H1 (cell line): ENCODE results near the gene LMNA. TPM values are rescaled to one million over a fixed set of nuclear protein-coding genes. Genes with fewer than 3 reads are reported as not detected.
A peak's percentile ranks its signal among the peaks of the same experiment; 100 is the strongest.

Experiments
- CTCF ChIA-PET: fragments of 300-600 bp; sonication (Branson Sonifier 250); formaldehyde crosslinking; loops from one replicate; lab custom pipeline; 2021; ENCODE audit not compliant: partially characterized antibody; lab: Charles Lee
- POLR2A ChIA-PET: fragments of 300-600 bp; sonication (Branson Sonifier 250); formaldehyde crosslinking; loops from one replicate; lab custom pipeline; 2021; ENCODE audit warnings: inconsistent platforms; ENCODE audit not compliant: partially characterized antibody; lab: Charles Lee
- DNase-seq, 2 experiments: peaks; one replicate each; pipeline versions ENCODE4 v3.0.0 to v3.0.0-alpha.2; 2010 to 2022; ENCODE audit warnings: low spot score in 2 of 2, low read depth in 1 of 2, mixed read lengths in 1 of 2
- FAIRE-seq: peaks from 2 replicates; lab custom pipeline; 2011; peaks lifted over from hg19 to GRCh38; lab: Jason Lieb, UNC
- H2AFZ ChIP-seq: 2 replicates; pipeline ENCODE4 v1.8.1; 2012; ENCODE audit warnings: low read length, inconsistent platforms
- H2AK5ac ChIP-seq: 2 replicates; pipeline ENCODE4 v1.6.1; 2013; ENCODE audit warnings: low read depth, low read length
- H2BK120ac ChIP-seq: replicated peaks from 2 replicates; pipeline ENCODE3; 2013; ENCODE audit warnings: low read depth, low read length, inconsistent platforms
- H2BK12ac ChIP-seq: 2 replicates; pipeline ENCODE4 v1.6.1; 2013; ENCODE audit warnings: low read depth, low read length
- H2BK15ac ChIP-seq: 2 replicates; pipeline ENCODE4 v1.6.1; 2013; ENCODE audit warnings: low read length
- H2BK20ac ChIP-seq: 2 replicates; pipeline ENCODE4 v1.6.1; 2013; ENCODE audit warnings: low read length
- H2BK5ac ChIP-seq: 2 replicates; pipeline ENCODE4 v1.6.1; 2013; ENCODE audit warnings: low read depth, low read length
- H3K14ac ChIP-seq: 2 replicates; pipeline ENCODE4 v1.6.1; 2013; ENCODE audit warnings: inconsistent platforms; ENCODE audit not compliant: insufficient read length
- H3K18ac ChIP-seq: 2 replicates; pipeline ENCODE4 v1.6.1; 2013; ENCODE audit warnings: low read length; ENCODE audit errors: extremely low read depth
- H3K23ac ChIP-seq: 2 replicates; pipeline ENCODE4 v1.6.1; 2013; ENCODE audit warnings: inconsistent platforms; ENCODE audit not compliant: insufficient read length
- H3K23me2 ChIP-seq: 2 replicates; pipeline ENCODE4 v1.6.1; 2013; ENCODE audit warnings: low read depth, low read length
- H3K27ac ChIP-seq: 2 replicates; pipeline ENCODE4 v1.6.1; 2011; ENCODE audit warnings: low read depth, low read length, inconsistent platforms
- H3K27me3 ChIP-seq, 4 experiments: replicated peaks in 1 of 4; 1 replicate in 1 of 4; 2 replicates in 3 of 4; pipeline versions ENCODE4 v1.6.1 to v1.8.1; 2011 to 2013; ENCODE audit warnings: low read length in 3 of 4, mild to moderate bottlenecking in 3 of 4, inconsistent platforms in 2 of 4, mixed read lengths in 2 of 4, moderate library complexity in 1 of 4; ENCODE audit not compliant: control insufficient read depth in 3 of 4, insufficient read depth in 3 of 4; ENCODE audit errors: extremely low read depth in 1 of 4
- H3K36me3 ChIP-seq, 4 experiments: 2 replicates each; pipeline versions ENCODE4 v1.6.1 to v1.8.1; 2011 to 2013; ENCODE audit warnings: mild to moderate bottlenecking in 4 of 4, low read length in 3 of 4, moderate library complexity in 2 of 4, control low read depth in 1 of 4, inconsistent platforms in 1 of 4; ENCODE audit not compliant: insufficient read depth in 4 of 4, control insufficient read depth in 2 of 4
- H3K4ac ChIP-seq: replicated peaks from 2 replicates; pipeline ENCODE3; 2013; ENCODE audit warnings: low read length, low read depth, mixed read lengths, inconsistent platforms; ENCODE audit not compliant: insufficient read length
- H3K4me1 ChIP-seq, 4 experiments: replicated peaks in 1 of 4; 1 replicate in 1 of 4; 2 replicates in 3 of 4; pipeline versions ENCODE4 v1.6.1 to v1.8.1; 2011 to 2013; ENCODE audit warnings: low read length in 3 of 4, inconsistent platforms in 2 of 4, mixed read lengths in 1 of 4; ENCODE audit not compliant: insufficient read depth in 4 of 4, control insufficient read depth in 3 of 4
- H3K4me2 ChIP-seq, 2 experiments: 2 replicates each; pipeline versions ENCODE4 v1.6.1 to v1.8.1; 2011 to 2013; ENCODE audit warnings: low read depth in 2 of 2, low read length in 2 of 2, control low read depth in 1 of 2, inconsistent platforms in 1 of 2, mild to moderate bottlenecking in 1 of 2; ENCODE audit not compliant: insufficient read depth in 1 of 2
- H3K4me3 ChIP-seq, 4 experiments: fragments of 200-600, 300-600 bp in 1 of 4; sonication (generic), shearing (Covaris generic), sonication (Bioruptor Twin) in 1 of 4; 2 replicates each; pipeline versions ENCODE4 v1.5.1 to v1.8.1; 2011 to 2016; ENCODE audit warnings: low read length in 4 of 4, low read depth in 3 of 4, control low read depth in 2 of 4, inconsistent platforms in 2 of 4, mild to moderate bottlenecking in 2 of 4, mixed read lengths in 1 of 4, moderate library complexity in 1 of 4; ENCODE audit not compliant: insufficient read depth in 2 of 4; ENCODE audit errors: extremely low read depth in 1 of 4
- H3K56ac ChIP-seq: replicated peaks from 2 replicates; pipeline ENCODE3; 2013; ENCODE audit warnings: low read depth, mild to moderate bottlenecking, mixed read lengths, low read length, inconsistent platforms; ENCODE audit not compliant: insufficient read length
- H3K79me1 ChIP-seq: 2 replicates; pipeline ENCODE4 v1.6.1; 2013; ENCODE audit warnings: low read depth, low read length, control low read depth
- H3K79me2 ChIP-seq, 2 experiments: 2 replicates each; pipeline versions ENCODE4 v1.6.1 to v1.8.1; 2012 to 2013; ENCODE audit warnings: low read length in 2 of 2, mild to moderate bottlenecking in 2 of 2, inconsistent platforms in 1 of 2; ENCODE audit not compliant: insufficient read depth in 2 of 2, control insufficient read depth in 1 of 2
- H3K9ac ChIP-seq, 4 experiments: replicated peaks in 1 of 4; 1 replicate in 1 of 4; 2 replicates in 3 of 4; pipeline versions ENCODE4 v1.6.1 to v1.8.1; 2011 to 2013; ENCODE audit warnings: low read depth in 3 of 4, low read length in 3 of 4, control low read depth in 2 of 4, mild to moderate bottlenecking in 2 of 4, moderate library complexity in 2 of 4, inconsistent platforms in 1 of 4; ENCODE audit errors: extremely low read depth in 1 of 4
- H3K9me3 ChIP-seq, 2 experiments: 2 replicates each; pipeline versions ENCODE4 v1.6.1 to v1.8.1; 2012 to 2013; ENCODE audit warnings: mild to moderate bottlenecking in 2 of 2, moderate library complexity in 2 of 2, control low read depth in 1 of 2, inconsistent platforms in 1 of 2, low read depth in 1 of 2, low read length in 1 of 2, mixed read lengths in 1 of 2; ENCODE audit not compliant: insufficient read depth in 2 of 2
- H4K20me1 ChIP-seq, 2 experiments: replicated peaks in 1 of 2; 2 replicates each; pipeline versions ENCODE3 to v1.8.1; 2011 to 2013; ENCODE audit warnings: inconsistent platforms in 2 of 2, low read length in 2 of 2, mild to moderate bottlenecking in 1 of 2; ENCODE audit not compliant: insufficient read depth in 2 of 2, control insufficient read depth in 1 of 2
- H4K5ac ChIP-seq: 2 replicates; pipeline ENCODE4 v1.6.1; 2013; ENCODE audit warnings: low read length, low read depth, mixed read lengths, inconsistent platforms; ENCODE audit not compliant: insufficient read length
- H4K8ac ChIP-seq: 2 replicates; pipeline ENCODE4 v1.8.0; 2013; ENCODE audit warnings: mild to moderate bottlenecking, moderate library complexity, low read length, inconsistent platforms; ENCODE audit not compliant: insufficient read depth; ENCODE audit errors: extremely low read depth
- H4K91ac ChIP-seq: replicated peaks from 2 replicates; pipeline ENCODE3; 2013; ENCODE audit warnings: low read length, mixed read lengths, inconsistent platforms; ENCODE audit not compliant: insufficient read length
- BACH1 ChIP-seq: IDR thresholded peaks from 2 replicates; pipeline ENCODE4 v1.6.1; 2012; ENCODE audit warnings: low read length, improper control_type of control experiment
- E2F6 ChIP-seq: IDR thresholded peaks from 2 replicates; pipeline ENCODE4 v1.6.1; 2012; ENCODE audit warnings: inconsistent platforms
- HDAC2 ChIP-seq, 2 experiments: fragments of 300-600 bp in 1 of 2; sonication (generic) in 1 of 2; IDR thresholded peaks; 2 replicates each; pipeline ENCODE4 v1.6.1; 2011 to 2012; ENCODE audit warnings: low read depth in 2 of 2, low read length in 2 of 2, mild to moderate bottlenecking in 2 of 2, moderate library complexity in 2 of 2, borderline replicate concordance in 1 of 2, inconsistent platforms in 1 of 2
- JUN ChIP-seq: IDR thresholded peaks from 2 replicates; pipeline ENCODE4 v1.6.1; 2011; ENCODE audit warnings: low read depth, mild to moderate bottlenecking, improper control_type of control experiment, low read length
- KDM1A ChIP-seq: fragments of 200-600, 300-600 bp; sonication (generic); IDR thresholded peaks from 2 replicates; pipeline ENCODE4 v1.7.1; 2016; ENCODE audit warnings: mild to moderate bottlenecking, low read length, borderline replicate concordance
- MAX ChIP-seq: IDR thresholded peaks from 2 replicates; pipeline ENCODE4 v1.6.1; 2012; ENCODE audit warnings: inconsistent platforms
- RNF2 ChIP-seq: fragments of 200-900, 300-1000 bp; sonication (generic); IDR thresholded peaks from 2 replicates; pipeline ENCODE4 v1.7.1; 2016; ENCODE audit warnings: borderline replicate concordance, low read depth, mild to moderate bottlenecking, antibody characterized with exemption, low read length; ENCODE audit not compliant: poor library complexity, severe bottlenecking; ENCODE audit errors: missing control alignments
- SIRT6 ChIP-seq: IDR thresholded peaks from one replicate; pipeline ENCODE4 v1.7.1; 2012; ENCODE audit warnings: low read length, inconsistent platforms
- SP1 ChIP-seq: IDR thresholded peaks from 2 replicates; pipeline ENCODE4 v1.6.1; 2011; ENCODE audit warnings: low read depth, low read length
- WGBS, 2 experiments: shearing (Covaris generic) in 1 of 2; methylation state at CpG; one replicate each; pipeline versions ENCODE4 v1.1.6 to v1.1.7; 2013 to 2015; ENCODE audit warnings: low lambda C conversion rate in 2 of 2, mixed read lengths in 2 of 2, inconsistent platforms in 1 of 2, low coverage in 1 of 2, missing lambda C conversion rate in 1 of 2; ENCODE audit not compliant: insufficient replicate concordance in 2 of 2, insufficient coverage in 1 of 2, insufficient read length in 1 of 2; ENCODE audit errors: extremely low coverage in 1 of 2, missing lambda C conversion rate in 1 of 2; 5-methylcytosine and 5-hydroxymethylcytosine counted together
- polyA plus RNA-seq, 7 experiments: library from polyadenylated mRNA; depleted of rRNA in 3 of 7; stranded (reverse) in 5 of 7; unstranded in 2 of 7; fragments of >200 nt in 5 of 7; fragments of 200-250 nt in 2 of 7; gene quantifications; 1 replicate in 5 of 7; 2 replicates in 1 of 7; 4 replicates in 1 of 7; pipeline versions ENCODE4 v1.2.1 to v1.2.3, GENCODE V29; 2011 to 2013; ENCODE audit warnings: missing spikeins in 2 of 7, mixed read lengths in 2 of 7
- total RNA-seq: library from RNA; stranded (reverse); fragmentation: NEBNext Ultra II Directional; extraction: Animal tissue kit (Norgen Biotek cat#: 25700); gene quantifications from 2 replicates; pipeline ENCODE4 v1.2.1, GENCODE V29; 2021

Gene LMNA
- total and polyA plus RNA-seq, 2 of the 8 experiments (the other 6 are each of a cell fraction or from before 2014, with no cell fraction given) = 25.8 to 46.8 TPM

GRCh38 chr1:156082309-156083091 is 32.0 kb upstream of the LMNA start, which contains the start of gene MEX3A:
MEX3A (minus strand) TSS chr1:156082465; CDS start chr1:156081998, 467 bp downstream.
- Histone ChIP-seq H2BK120ac (peak within 1 kb of the TSS; percentile 81), H2BK5ac (peak within 1 kb of the TSS; percentile 98), H2BK15ac (peak within 1 kb of the TSS; percentile 72; the same call in 1 of the 2 replicates), H3K23me2 (peaks cover 14% of the 10 kb centered on the region), H3K79me1 (peaks cover 12% of the 10 kb centered on the region), H2BK12ac (peak within 1 kb of the TSS; percentile 87; the same call in 1 of the 2 replicates), H2AFZ (no peak within 1 kb of the TSS), H3K36me3 (peaks cover 0 to 4% (median 0%) of the 10 kb centered on the region in 4 experiments; a peak in 3 of 8 replicates), H3K9ac (peak within 1 kb of the TSS; percentile 60 to 90 (median 76)), H4K91ac (peak within 1 kb of the TSS; percentile 99), H3K27ac (peak within 1 kb of the TSS; percentile 86), H4K5ac (peak within 1 kb of the TSS; percentile 97), H3K23ac (no peak within 1 kb of the TSS), H3K4me3 (peak within 1 kb of the TSS; percentile 86 to 98 (median 94)), H3K4ac (peak within 1 kb of the TSS; percentile 87), H3K18ac (peak within 1 kb of the TSS; percentile 97), H3K9me3 (no peaks in the 10 kb centered on the region), H3K4me1 (peaks cover 10 to 23% (median 13%) of the 10 kb centered on the region in 4 experiments), H3K79me2 (peaks cover 19 to 67% of the 10 kb centered on the region in 2 experiments), H4K20me1 (peaks cover 12 to 20% of the 10 kb centered on the region in 2 experiments), H3K56ac (peak within 1 kb of the TSS; percentile 93), H2BK20ac (no peak within 1 kb of the TSS), H3K4me2 (peak within 1 kb of the TSS; percentile 76 to 79), H2AK5ac (0 out of 2 replicates have a peak within 1 kb of the TSS, but pooled peaks have one; percentile 17), H4K8ac (peak within 1 kb of the TSS; percentile 71; the same call in 1 of the 2 replicates), H3K27me3 (no peaks in the 10 kb centered on the region), H3K14ac (peak within 1 kb of the TSS; percentile 78)
- DNase-seq (peak; percentile 92 to 98), FAIRE-seq (no peak)
- ChIA-PET CTCF (interaction anchor here (1.0 to 29.5 kb wide), 7 partner anchors 9 to 106 kb away, joined by 3 to 1994 read pairs (median 6); partner anchors contain the start of genes LMNA and RAB25), POLR2A (interaction anchor here (0.7 to 29.6 kb wide), 25 partner anchors 8 to 256 kb away, joined by 3 to 763 read pairs (median 7); partner anchors contain the start of genes ARHGEF2, CCT3, KHDC4 and LAMTOR2)
- 1% methylated on average over 20 of the region's 62 CpGs; no CpG with 5 or more reads in 1 of the 2 experiments for WGBS, 2 experiments
- TF ChIP-seq MAX (peak; percentile 36), KDM1A (no peak), HDAC2 (IDR thresholded peaks at IDR 0.05; ENCODE audit: borderline replicate concordance in 1 of 2, low read depth in 2 of 2, low read length in 2 of 2) (no peak; a peak in 1 of 4 replicates), SP1 (peak; percentile 42; the same call in 1 of the 2 replicates), SIRT6 (no peak), RNF2 (no peak), JUN (peak; percentile 32; the same call in 1 of the 2 replicates), BACH1 (no peak), E2F6 (no peak)
